ENCODE data around the gene IFITM2.

IFITM2 gene

DNA sequence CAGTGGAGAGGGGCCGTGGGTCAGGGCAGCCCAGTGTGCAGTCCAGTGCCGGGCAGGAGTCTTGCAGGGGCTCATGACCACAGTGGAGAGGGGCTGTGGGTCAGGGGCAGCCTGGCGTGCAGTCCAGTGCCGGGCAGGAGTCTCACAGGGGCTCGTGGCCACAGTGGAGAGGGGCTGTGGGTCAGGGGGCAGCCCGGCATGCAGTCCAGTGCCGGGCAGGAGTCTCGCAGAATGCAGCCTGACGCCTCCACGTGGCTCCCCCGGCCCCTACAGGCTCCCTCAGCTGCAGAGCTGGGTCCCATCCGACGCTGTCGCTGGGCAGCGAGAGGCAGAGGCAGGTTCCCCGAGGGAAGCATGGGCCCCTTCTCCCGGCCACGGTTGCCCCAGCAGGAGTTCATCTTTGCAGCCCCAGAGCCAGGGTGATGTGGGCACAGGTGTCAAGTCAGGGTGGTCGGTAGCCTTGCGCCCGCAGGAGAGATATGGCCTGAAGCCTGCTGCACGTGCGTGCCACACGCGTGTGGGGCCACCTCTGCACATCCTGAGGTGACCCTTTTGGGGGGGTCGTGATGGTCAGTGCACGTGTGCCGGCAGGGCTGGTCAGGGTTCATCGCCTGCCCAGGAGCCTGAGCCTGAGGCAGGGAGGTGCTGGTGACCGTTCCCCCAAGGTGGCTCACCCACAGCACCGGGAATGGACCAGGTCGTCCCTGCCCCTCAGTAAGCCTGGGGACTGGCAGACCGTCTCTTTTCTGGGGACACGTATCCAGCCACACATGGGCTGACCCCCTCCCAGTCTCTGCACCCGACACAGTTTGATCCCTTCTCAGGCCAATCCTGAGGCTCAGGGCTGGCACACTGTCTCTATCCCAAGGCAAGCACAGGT is 11.2 kb upstream of the IFITM2 start:
- H3K27ac ChIP-seq (ENCODE audit: extremely low read depth, low read depth, low read length), result no peak overlapping the region
- H3K4me1 ChIP-seq (ENCODE audit: control insufficient read depth, insufficient read depth, low read length), result no peaks in the 10 kb centered on the region
- peaks cover 0 to 27% of the 10 kb centered on the region in 2 experiments; a peak in 1 of 3 replicates for H3K36me3 ChIP-seq (ENCODE audit: control insufficient read depth in 2 of 2, insufficient read depth in 1 of 2, low read length in 2 of 2)
- H3K4me3 ChIP-seq (ENCODE audit: low read depth, low read length), result no peak overlapping the region
- H3K9me3 ChIP-seq (ENCODE audit: control insufficient read depth, insufficient read depth, low read depth, low read length), result no peaks in the 10 kb centered on the region
- CTCF ChIA-PET, result no interaction called here
- TF ChIP-seq ZNF677 (tag by site-specific recombination; IDR thresholded peaks at IDR 0.05) (no peak), BCL11B (tag by site-specific recombination; IDR thresholded peaks at IDR 0.05; ENCODE audit: low read depth) (no peak), ZNF473 (tag by site-specific recombination; IDR thresholded peaks at IDR 0.05) (no peak), ZNF221 (tag by site-specific recombination; IDR thresholded peaks at IDR 0.05; ENCODE audit: borderline replicate concordance) (no peak), ZNF174 (tag by site-specific recombination; IDR thresholded peaks at IDR 0.05) (no peak), ZSCAN23 (tag by site-specific recombination; IDR thresholded peaks at IDR 0.05) (no peak), ZNF510 (tag by site-specific recombination; IDR thresholded peaks at IDR 0.05; ENCODE audit: insufficient replicate concordance) (no peak), ZNF596 (tag by site-specific recombination; IDR thresholded peaks at IDR 0.05) (no peak), ZNF555 (tag by site-specific recombination; conservative IDR thresholded peaks at IDR 0.05) (no peak), ZNF830 (tag by site-specific recombination; IDR thresholded peaks at IDR 0.05; ENCODE audit: low read depth) (no peak), ZNF223 (tag by site-specific recombination; IDR thresholded peaks at IDR 0.05) (no peak), ZNF324 (tag by site-specific recombination; IDR thresholded peaks at IDR 0.05) (no peak), ZNF777 (tag by site-specific recombination; IDR thresholded peaks at IDR 0.05; ENCODE audit: borderline replicate concordance) (no peak), ZNF600 (tag by site-specific recombination; IDR thresholded peaks at IDR 0.05) (no peak), ZNF169 (tag by site-specific recombination; IDR thresholded peaks at IDR 0.05) (no peak), ZNF530 (tag by site-specific recombination; IDR thresholded peaks at IDR 0.05; ENCODE audit: low read depth) (no peak)
- TF ChIP-seq, protein P1, sequence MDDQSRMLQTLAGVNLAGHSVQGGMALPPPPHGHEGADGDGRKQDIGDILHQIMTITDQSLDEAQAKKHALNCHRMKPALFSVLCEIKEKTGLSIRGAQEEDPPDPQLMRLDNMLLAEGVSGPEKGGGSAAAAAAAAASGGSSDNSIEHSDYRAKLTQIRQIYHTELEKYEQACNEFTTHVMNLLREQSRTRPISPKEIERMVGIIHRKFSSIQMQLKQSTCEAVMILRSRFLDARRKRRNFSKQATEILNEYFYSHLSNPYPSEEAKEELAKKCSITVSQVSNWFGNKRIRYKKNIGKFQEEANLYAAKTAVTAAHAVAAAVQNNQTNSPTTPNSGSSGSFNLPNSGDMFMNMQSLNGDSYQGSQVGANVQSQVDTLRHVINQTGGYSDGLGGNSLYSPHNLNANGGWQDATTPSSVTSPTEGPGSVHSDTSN (CRISPR knock-in tag; IDR thresholded peaks at IDR 0.05), result no peak
- POLR2A ChIA-PET, result no interaction called here

- H3K27ac ChIP-seq (ENCODE audit: extremely low read depth, low read depth, low read length), result no peak overlapping the region
- TF ChIP-seq ZNF629 (tag by site-specific recombination; IDR thresholded peaks at IDR 0.05) (no peak), ZNF148 (tag by site-specific recombination; IDR thresholded peaks at IDR 0.05; ENCODE audit: borderline replicate concordance) (no peak), OVOL3 (tag by site-specific recombination; IDR thresholded peaks at IDR 0.05) (no peak), ZFP41 (tag by site-specific recombination; IDR thresholded peaks at IDR 0.05; ENCODE audit: borderline replicate concordance) (no peak), ZNF621 (tag by site-specific recombination; IDR thresholded peaks at IDR 0.05) (no peak), WT1 (tag by site-specific recombination; IDR thresholded peaks at IDR 0.05) (no peak), ZNF398 (tag by site-specific recombination; IDR thresholded peaks at IDR 0.05) (no peak), HOXC10 (CRISPR knock-in tag; IDR thresholded peaks at IDR 0.05) (no peak), ZNF266 (tag by site-specific recombination; IDR thresholded peaks at IDR 0.05; ENCODE audit: low read depth) (no peak), ZNF623 (tag by site-specific recombination; IDR thresholded peaks at IDR 0.05) (no peak), ZFP3 (tag by site-specific recombination; IDR thresholded peaks at IDR 0.05; ENCODE audit: low read depth) (no peak), ZNF433 (tag by site-specific recombination; IDR thresholded peaks at IDR 0.05; ENCODE audit: low read depth) (no peak), ZNF585B (tag by site-specific recombination; IDR thresholded peaks at IDR 0.05) (no peak), ZNF830 (tag by site-specific recombination; IDR thresholded peaks at IDR 0.05; ENCODE audit: low read depth) (no peak), REPIN1 (tag by site-specific recombination; IDR thresholded peaks at IDR 0.05; ENCODE audit: low read depth) (no peak)
- CTCF ChIA-PET, result no interaction called here
- H3K9me3 ChIP-seq (ENCODE audit: control insufficient read depth, insufficient read depth, low read depth, low read length), result no peaks in the 10 kb centered on the region
- H3K36me3 ChIP-seq (ENCODE audit: control insufficient read depth in 2 of 2, insufficient read depth in 1 of 2, low read length in 2 of 2), result peaks cover 0 to 24% of the 10 kb centered on the region in 2 experiments; a peak in 1 of 3 replicates
- H3K4me1 ChIP-seq (ENCODE audit: control insufficient read depth, insufficient read depth, low read length), result no peaks in the 10 kb centered on the region
- no peak overlapping the region for H3K4me3 ChIP-seq (ENCODE audit: low read depth, low read length)
- POLR2A ChIA-PET, result no interaction called here
Measured at GRCh38 chr11:297051-297585, 10.5 kb upstream of the IFITM2 start.
